Panc1 (cell line): ENCODE data around the gene MYH10. TPM values are rescaled to one million over a fixed set of nuclear protein-coding genes. Genes with fewer than 3 reads are reported as not detected.

Experiments
- ATAC-seq: fragments of 200-7000 bp; cut with Tn5 transposase; 2 replicates; pipeline ENCODE4 v1.9.1; 2020; ENCODE audit warnings: mild to moderate bottlenecking, moderate library complexity
- BruUV-seq: library from RNA; stranded (reverse); fragments of 400-500 nt; replicated peaks from 2 replicates; lab custom pipeline; 2021; lab: Mats Ljungman, UMichigan
- CTCF ChIA-PET: fragments of 300-600 bp; sonication (Branson Sonifier 250); formaldehyde crosslinking; loops from one replicate; lab custom pipeline; 2022; ENCODE audit warnings: antibody characterized with exemption; lab: Charles Lee
- POLR2A ChIA-PET: fragments of 300-600 bp; sonication (Branson Sonifier 250); formaldehyde crosslinking; loops from one replicate; lab custom pipeline; 2022; ENCODE audit warnings: antibody characterized with exemption; lab: Charles Lee
- DNase-seq: peaks from one replicate; pipeline ENCODE4 v3.0.0-alpha.2; 2010; ENCODE audit warnings: low read depth, low spot score
- H3K27ac ChIP-seq: 2 replicates; pipeline ENCODE4 v1.5.1; 2011; ENCODE audit warnings: mild to moderate bottlenecking, low read length, inconsistent platforms
- H3K27me3 ChIP-seq: fragments of 200-500 bp; sonication (Bioruptor generic); 2 replicates; pipeline ENCODE4 v1.6.0; 2014; ENCODE audit warnings: low read length, inconsistent platforms; ENCODE audit not compliant: control insufficient read depth, insufficient read depth
- H3K36me3 ChIP-seq: fragments of 200-500 bp; sonication (Bioruptor generic); 2 replicates; pipeline ENCODE4 v1.5.1; 2014; ENCODE audit warnings: inconsistent platforms, mild to moderate bottlenecking, low read length, moderate library complexity; ENCODE audit not compliant: control insufficient read depth, insufficient read depth
- H3K4me1 ChIP-seq: 2 replicates; pipeline ENCODE4 v1.5.1; 2011; ENCODE audit warnings: inconsistent platforms, mild to moderate bottlenecking, low read length, moderate library complexity; ENCODE audit not compliant: control insufficient read depth, insufficient read depth
- H3K4me3 ChIP-seq, 2 experiments: 2 replicates each; pipeline ENCODE4 v1.5.1; 2011 to 2012; ENCODE audit warnings: low read depth in 2 of 2, low read length in 2 of 2, mild to moderate bottlenecking in 2 of 2, inconsistent platforms in 1 of 2, moderate library complexity in 1 of 2
- H3K9me3 ChIP-seq: fragments of 200-500 bp; sonication (Bioruptor generic); 2 replicates; pipeline ENCODE4 v1.5.1; 2014; ENCODE audit warnings: low read depth, mild to moderate bottlenecking, inconsistent platforms, low read length, moderate library complexity; ENCODE audit not compliant: control insufficient read depth, insufficient read depth
- POLR2AphosphoS5 ChIP-seq: IDR thresholded peaks from 2 replicates; pipeline ENCODE4 v1.6.1; 2012; ENCODE audit warnings: mild to moderate bottlenecking, low read depth, low read length, moderate library complexity
- SIN3A ChIP-seq: IDR thresholded peaks from 2 replicates; pipeline ENCODE4 v1.6.1; 2012; ENCODE audit warnings: low read depth, mild to moderate bottlenecking, low read length, moderate library complexity, borderline replicate concordance; ENCODE audit not compliant: insufficient read depth
- TCF7L2 ChIP-seq: IDR thresholded peaks from 2 replicates; pipeline ENCODE4 v1.6.1; 2011; ENCODE audit warnings: mild to moderate bottlenecking, low read depth, low read length, inconsistent platforms
- in situ Hi-C: cut with HindIII; loops from 2 replicates; pipeline ENCODE4 v1.10.0; 2016; ENCODE audit warnings: low sequenced_read_pairs, low pct_unique_long_range_greater_than_20kb
- intact Hi-C: fragments of 100-400 bp; cut with micrococcal nuclease; formaldehyde crosslinking; loops from one replicate; pipeline ENCODE4 v1.10.0; 2022; ENCODE audit not compliant: unreplicated experiment
- total RNA-seq: library from RNA; stranded (reverse); gene quantifications from one replicate; pipeline ENCODE4 v1.2.1, GENCODE V29; 2021; ENCODE audit not compliant: unreplicated experiment
- TF ChIP-seq, protein P1 (sequence below), 2 experiments: IDR thresholded peaks; 2 replicates each; pipeline ENCODE4 v1.6.1; 2011 to 2012; ENCODE audit warnings: low read depth in 2 of 2, control low read depth in 1 of 2, low read length in 1 of 2, mild to moderate bottlenecking in 1 of 2, moderate library complexity in 1 of 2; ENCODE audit not compliant: insufficient read depth in 1 of 2
- TF ChIP-seq, protein P2 (sequence below): fragments of 450-650 bp; IDR thresholded peaks from 2 replicates; pipeline ENCODE4 v1.5.1; 2017; ENCODE audit warnings: mild to moderate bottlenecking

Gene MYH10
- total RNA-seq, 1 experiment from 2014 or later: 36.5 TPM

DNA sequence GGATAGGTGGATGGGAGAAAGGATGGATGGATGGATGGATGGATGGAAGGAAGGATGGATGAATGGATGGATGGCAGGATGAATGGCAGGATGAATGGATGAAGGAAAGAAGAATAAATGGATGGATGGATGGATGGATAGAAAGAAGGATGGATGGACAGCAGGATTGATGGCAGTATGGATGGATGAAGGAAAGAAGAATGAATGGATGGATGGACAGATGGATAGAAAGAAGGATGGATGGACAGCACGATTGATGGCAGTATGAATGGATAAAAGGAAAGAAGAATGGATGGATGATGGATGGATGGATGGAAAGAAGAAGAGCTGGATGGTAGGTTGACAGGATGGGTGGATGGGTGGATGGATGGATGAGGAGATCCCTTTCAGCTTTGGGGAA, 9.2 kb upstream of the MYH10 start:
- Histone ChIP-seq H3K27me3 (no peaks in the 10 kb centered on the region; the same call in 1 of the 2 replicates), H3K9me3 (no peaks in the 10 kb centered on the region), H3K4me3 (no peak overlapping the region), H3K36me3 (no peaks in the 10 kb centered on the region), H3K27ac (no peak overlapping the region), H3K4me1 (no peaks in the 10 kb centered on the region)
- no TSS peak for BruUV-seq
- intact Hi-C loops: no loop called here
- in situ Hi-C loops: no loop called here
- CTCF ChIA-PET: no interaction called here
- no peak for ATAC-seq
- POLR2A ChIA-PET: no interaction called here
- DNase-seq: no peak
- TF ChIP-seq, protein P1, sequence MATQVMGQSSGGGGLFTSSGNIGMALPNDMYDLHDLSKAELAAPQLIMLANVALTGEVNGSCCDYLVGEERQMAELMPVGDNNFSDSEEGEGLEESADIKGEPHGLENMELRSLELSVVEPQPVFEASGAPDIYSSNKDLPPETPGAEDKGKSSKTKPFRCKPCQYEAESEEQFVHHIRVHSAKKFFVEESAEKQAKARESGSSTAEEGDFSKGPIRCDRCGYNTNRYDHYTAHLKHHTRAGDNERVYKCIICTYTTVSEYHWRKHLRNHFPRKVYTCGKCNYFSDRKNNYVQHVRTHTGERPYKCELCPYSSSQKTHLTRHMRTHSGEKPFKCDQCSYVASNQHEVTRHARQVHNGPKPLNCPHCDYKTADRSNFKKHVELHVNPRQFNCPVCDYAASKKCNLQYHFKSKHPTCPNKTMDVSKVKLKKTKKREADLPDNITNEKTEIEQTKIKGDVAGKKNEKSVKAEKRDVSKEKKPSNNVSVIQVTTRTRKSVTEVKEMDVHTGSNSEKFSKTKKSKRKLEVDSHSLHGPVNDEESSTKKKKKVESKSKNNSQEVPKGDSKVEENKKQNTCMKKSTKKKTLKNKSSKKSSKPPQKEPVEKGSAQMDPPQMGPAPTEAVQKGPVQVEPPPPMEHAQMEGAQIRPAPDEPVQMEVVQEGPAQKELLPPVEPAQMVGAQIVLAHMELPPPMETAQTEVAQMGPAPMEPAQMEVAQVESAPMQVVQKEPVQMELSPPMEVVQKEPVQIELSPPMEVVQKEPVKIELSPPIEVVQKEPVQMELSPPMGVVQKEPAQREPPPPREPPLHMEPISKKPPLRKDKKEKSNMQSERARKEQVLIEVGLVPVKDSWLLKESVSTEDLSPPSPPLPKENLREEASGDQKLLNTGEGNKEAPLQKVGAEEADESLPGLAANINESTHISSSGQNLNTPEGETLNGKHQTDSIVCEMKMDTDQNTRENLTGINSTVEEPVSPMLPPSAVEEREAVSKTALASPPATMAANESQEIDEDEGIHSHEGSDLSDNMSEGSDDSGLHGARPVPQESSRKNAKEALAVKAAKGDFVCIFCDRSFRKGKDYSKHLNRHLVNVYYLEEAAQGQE (IDR thresholded peaks at IDR 0.05; ENCODE audit: insufficient read depth in 1 of 2, low read depth in 2 of 2, low read length in 1 of 2): no peak
- TF ChIP-seq SIN3A: no peak
- TF ChIP-seq, protein P2, sequence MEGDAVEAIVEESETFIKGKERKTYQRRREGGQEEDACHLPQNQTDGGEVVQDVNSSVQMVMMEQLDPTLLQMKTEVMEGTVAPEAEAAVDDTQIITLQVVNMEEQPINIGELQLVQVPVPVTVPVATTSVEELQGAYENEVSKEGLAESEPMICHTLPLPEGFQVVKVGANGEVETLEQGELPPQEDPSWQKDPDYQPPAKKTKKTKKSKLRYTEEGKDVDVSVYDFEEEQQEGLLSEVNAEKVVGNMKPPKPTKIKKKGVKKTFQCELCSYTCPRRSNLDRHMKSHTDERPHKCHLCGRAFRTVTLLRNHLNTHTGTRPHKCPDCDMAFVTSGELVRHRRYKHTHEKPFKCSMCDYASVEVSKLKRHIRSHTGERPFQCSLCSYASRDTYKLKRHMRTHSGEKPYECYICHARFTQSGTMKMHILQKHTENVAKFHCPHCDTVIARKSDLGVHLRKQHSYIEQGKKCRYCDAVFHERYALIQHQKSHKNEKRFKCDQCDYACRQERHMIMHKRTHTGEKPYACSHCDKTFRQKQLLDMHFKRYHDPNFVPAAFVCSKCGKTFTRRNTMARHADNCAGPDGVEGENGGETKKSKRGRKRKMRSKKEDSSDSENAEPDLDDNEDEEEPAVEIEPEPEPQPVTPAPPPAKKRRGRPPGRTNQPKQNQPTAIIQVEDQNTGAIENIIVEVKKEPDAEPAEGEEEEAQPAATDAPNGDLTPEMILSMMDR: no peak
- TF ChIP-seq TCF7L2: no peak
- no peak for TF ChIP-seq POLR2AphosphoS5

DNA sequence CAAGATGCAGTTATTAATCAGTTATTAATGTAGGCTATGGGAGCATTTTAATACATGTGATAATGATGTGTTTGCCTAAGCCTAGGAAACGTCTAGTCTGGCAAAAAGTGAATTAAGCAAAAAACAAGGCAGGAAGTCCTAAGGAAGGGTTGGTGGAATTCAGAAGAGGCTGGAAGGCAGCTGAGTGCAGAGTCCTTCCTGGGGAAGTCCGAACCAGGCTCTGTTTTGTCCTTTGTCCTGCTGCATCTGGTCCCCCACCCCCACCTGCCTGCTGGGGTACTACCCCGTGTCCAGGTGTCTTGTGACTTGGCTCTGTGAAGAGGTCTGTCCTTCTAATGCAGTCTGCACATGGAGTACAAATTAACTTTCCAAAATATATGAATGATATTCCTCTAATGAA, 1.5 kb upstream of the MYH10 start:
- DNase-seq: no peak
- CTCF ChIA-PET: no interaction called here

More for the DNA sequence above, 1.5 kb upstream of the MYH10 start:
- POLR2A ChIA-PET: no interaction called here
- BruUV-seq: no TSS peak
- no peak for ATAC-seq
- TF ChIP-seq, protein P2: no peak
- no peak for TF ChIP-seq SIN3A
- no peak for TF ChIP-seq POLR2AphosphoS5
- TF ChIP-seq, protein P1 (IDR thresholded peaks at IDR 0.05; ENCODE audit: insufficient read depth in 1 of 2, low read depth in 2 of 2, low read length in 1 of 2): no peak
- no peak for TF ChIP-seq TCF7L2
- Histone ChIP-seq H3K9me3 (no peaks in the 10 kb centered on the region), H3K27me3 (no peaks in the 10 kb centered on the region), H3K4me3 (no peak overlapping the region; a peak in 1 of 4 replicates), H3K27ac (no peak overlapping the region), H3K36me3 (peaks cover 3% of the 10 kb centered on the region; the same call in 1 of the 2 replicates), H3K4me1 (no peaks in the 10 kb centered on the region; the same call in 1 of the 2 replicates)
- intact Hi-C loops (no loop called here), in situ Hi-C loops (no loop called here)
